Inferior parietal cortex (tissue), 1 donor: ENCODE results near the gene JAKMIP2.
"Not testable (repeated sequence)": the region's sequence is repeated elsewhere in the genome, so short reads cannot be mapped to it uniquely, and the experiment has no call there.

Source experiments
- DNase-seq: peaks from one replicate; pipeline ENCODE4 v3.0.0-alpha.2; 2016; ENCODE audit errors: extremely low spot score

The JAKMIP2 gene

DNA sequence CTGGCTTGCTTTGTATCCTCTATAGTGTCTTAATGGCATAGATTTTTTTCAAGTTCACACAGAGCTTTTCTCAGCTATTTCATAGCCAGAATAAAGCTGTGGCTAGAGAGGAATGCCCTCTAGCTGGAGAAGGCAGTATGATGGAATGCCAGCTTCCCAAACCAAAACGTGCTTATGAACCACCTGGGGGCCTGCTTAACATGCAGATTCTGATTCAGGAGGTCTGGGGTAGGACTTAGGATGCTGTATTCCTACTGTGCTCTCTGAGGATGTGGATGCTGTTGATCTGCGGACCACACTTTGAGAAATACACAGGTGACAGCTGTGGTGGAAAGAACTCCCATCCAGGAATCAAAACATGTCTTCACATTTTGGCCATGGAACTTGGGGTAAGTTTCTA lies 222.8 kb downstream of the JAKMIP2 start:
- no peak for DNase-seq

DNA sequence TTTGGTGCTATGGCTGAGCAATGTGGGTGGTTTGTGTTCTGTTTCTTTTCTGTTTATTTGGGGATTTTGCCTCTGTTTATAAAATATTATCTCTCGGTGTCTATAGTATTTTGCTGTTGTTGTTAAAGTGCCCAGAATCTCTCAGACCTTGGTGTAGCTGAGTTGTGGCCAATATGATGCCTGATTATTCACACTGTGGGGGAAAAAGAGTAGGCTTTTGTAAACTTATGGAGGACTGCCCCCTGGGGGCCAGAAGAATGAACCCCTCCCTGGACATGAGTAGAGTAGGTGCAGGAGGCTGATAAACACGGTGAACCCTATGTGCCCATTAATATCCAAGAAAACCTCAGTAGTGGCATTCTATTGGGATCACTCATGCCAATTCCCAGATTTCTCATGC lies 223.7 kb downstream of the JAKMIP2 start:
- peak; percentile 20 for DNase-seq

DNA sequence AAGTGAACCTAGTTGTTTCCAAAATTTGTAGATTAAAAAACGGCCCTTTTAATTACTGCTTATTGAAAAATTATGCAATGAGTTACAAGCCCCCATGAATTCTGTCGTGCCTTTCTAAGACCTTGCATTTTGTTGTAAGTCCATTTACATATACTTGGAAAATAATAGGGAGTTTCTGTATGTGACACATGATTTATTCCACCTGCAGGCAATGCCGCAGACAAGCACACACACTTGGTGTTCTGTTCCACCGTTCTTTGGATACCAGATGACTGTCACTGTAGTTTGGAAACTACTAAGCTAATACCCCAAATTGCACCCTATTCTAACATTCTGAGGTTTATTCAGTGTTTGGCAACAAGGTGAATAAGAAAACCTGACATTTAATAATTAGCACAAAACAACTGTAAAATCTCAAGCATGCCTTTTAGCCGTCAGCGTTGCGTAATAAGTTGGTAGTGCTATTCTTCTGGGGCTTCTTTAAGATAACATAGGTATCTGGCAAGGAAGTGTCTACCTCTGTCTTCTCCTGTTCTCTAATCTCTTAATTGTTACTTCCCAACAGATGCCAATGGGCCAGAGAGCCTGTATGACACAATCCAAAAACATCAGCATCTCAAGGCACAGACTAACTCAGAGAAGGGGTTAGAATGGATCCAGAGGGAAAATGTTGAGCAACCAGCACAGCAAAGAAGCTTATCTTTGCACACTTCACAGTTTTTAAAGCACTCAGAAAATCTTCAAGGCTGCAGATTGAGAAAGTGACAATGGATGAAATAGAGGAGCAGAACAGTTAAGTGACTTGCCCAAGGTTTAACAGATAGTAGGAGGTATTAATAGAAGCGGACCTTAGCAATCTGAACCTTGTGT lies 224.4 kb downstream of the JAKMIP2 start:
- no peak for DNase-seq

GRCh38 chr5:147555176-147555575 lies 227.4 kb downstream of the JAKMIP2 start:
- no peak for DNase-seq

DNA sequence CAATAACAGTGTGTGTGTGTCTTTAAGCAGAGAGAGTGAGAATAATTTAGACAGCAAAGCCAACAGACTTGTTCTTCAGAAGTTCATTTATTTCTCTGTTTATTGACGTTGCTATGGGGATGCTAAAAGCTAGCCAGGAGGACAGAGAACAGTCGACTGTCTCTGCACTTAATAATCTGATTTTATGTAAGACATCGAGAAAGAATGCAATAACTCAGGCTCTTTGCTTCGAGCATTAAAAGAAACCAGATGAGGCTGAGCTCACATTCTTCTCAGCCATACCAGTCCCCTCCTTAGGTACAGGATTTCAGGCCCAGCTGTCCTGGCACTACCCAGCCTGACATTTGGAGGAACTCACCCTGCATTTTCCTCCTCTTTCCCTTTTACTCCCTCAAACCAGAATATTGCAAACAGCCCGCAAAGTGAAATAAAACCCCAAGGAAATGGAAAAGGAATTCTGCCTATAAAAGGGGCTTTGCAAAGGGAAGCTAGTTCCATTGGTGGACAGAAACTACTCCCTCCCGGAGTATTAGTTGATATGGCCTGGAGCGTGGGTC lies 228.2 kb downstream of the JAKMIP2 start:
- DNase-seq, result no peak

- DNase-seq, result not testable (repeated sequence)
Measured at GRCh38 chr5:147553817-147554216, 228.7 kb downstream of the JAKMIP2 start.

DNA sequence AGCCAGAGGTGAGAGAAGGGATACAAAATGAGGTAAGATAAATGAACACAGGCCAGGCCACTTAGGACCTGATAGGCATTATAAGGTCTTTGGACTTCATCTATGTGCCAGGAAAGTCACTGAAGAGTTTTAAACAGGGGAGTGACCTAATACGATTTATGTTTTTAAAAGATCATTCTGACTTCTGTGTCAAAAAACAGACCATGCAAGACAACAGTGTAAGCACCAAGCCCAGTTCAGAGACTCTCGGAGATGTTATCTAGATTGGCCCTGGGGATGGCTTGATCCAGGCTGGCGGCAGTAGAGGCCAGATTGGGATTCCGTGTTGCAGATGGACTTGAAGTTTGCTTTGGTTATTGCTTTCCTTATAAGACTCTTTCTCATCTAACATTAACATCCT lies 229.6 kb downstream of the JAKMIP2 start:
- DNase-seq, result no peak

DNA sequence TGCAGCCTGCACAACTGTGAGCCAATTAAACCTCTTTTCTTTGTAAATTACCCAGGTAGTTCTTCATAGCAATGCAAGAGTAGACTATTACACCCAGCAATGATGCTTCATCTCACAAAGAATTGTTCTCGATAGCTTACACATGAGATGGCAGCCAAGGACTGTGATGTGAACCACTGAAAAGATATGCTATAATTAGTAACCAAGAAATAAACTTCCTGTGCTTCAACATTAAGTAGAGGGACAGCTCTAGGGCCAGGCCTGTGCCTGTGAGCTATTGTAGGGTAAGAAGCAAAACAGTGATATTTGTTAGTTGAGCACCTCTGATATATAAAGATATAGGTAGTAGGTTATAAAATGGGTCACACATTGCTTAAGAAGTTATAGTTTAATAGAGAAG lies 230.9 kb downstream of the JAKMIP2 start:
- DNase-seq, result no peak

DNA sequence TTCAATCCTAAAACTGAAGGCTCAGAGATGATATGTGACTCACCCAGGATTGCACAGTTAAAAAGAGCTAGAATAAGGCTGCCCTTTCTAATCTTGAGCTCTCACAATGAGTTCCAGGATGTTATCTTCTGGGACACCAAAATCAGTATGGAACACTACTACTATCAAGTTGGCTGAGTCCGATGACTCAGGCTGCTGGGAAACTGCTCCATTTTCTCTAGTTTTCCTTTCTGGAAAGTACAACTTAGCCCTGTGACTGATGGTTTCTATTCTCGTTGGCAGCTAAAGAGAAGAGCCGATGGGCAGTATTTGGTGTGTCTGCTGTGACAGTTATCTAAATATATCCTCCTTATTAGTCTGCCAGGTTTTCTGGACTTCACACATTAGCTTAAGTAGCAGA lies 234.8 kb downstream of the JAKMIP2 start:
- no peak for DNase-seq

- no peak for DNase-seq
Measured at GRCh38 chr5:147544556-147544955, 238.0 kb downstream of the JAKMIP2 start.

- no peak for DNase-seq
Measured at GRCh38 chr5:147539053-147539452, 243.5 kb downstream of the JAKMIP2 start.

GRCh38 chr5:147538236-147538635 lies 244.3 kb downstream of the JAKMIP2 start:
- DNase-seq, result no peak
